H7 (cell line): ENCODE measurements around the gene KLHL25. TPM values are rescaled to one million over a fixed set of nuclear protein-coding genes. Genes with fewer than 3 reads are reported as not detected.
A peak's percentile ranks its signal among the peaks of the same experiment; 100 is the strongest.

Source experiments
- DNase-seq: peaks from one replicate; pipeline ENCODE4 v3.0.0; 2012
- H3K27me3 ChIP-seq: 2 replicates; pipeline ENCODE4 v1.6.0; 2011; ENCODE audit warnings: mild to moderate bottlenecking, low read length; ENCODE audit not compliant: control insufficient read depth, insufficient read depth
- H3K36me3 ChIP-seq: replicated peaks from 2 replicates; pipeline ENCODE4 v1.5.1; 2011; ENCODE audit warnings: low read length; ENCODE audit not compliant: control insufficient read depth, insufficient read depth
- H3K4me3 ChIP-seq: 2 replicates; pipeline ENCODE4 v1.5.1; 2011; ENCODE audit warnings: low read depth, mild to moderate bottlenecking, control low read depth, low read length, moderate library complexity; ENCODE audit not compliant: insufficient read depth
- total RNA-seq: library from RNA; depleted of rRNA; stranded (reverse); fragments of >200 nt; shearing (Covaris generic); gene quantifications from 2 replicates; pipeline ENCODE4 v1.2.3, GENCODE V29; 2014

KLHL25 gene
- total RNA-seq, 1 experiment from 2014 or later, result 20.8 TPM

GRCh38 chr15:85755471-85755870, 39.3 kb downstream of the KLHL25 start:
- DNase-seq, result peak; percentile 40

GRCh38 chr15:85754989-85755388, 39.7 kb downstream of the KLHL25 start:
- Histone ChIP-seq H3K4me3 (no peak overlapping the region), H3K27me3 (no peaks in the 10 kb centered on the region), H3K36me3 (peaks cover 4% of the 10 kb centered on the region)
- peak; percentile 50 for DNase-seq

More at GRCh38 chr15:85755471-85755870, 39.3 kb downstream of the KLHL25 start:
- Histone ChIP-seq H3K27me3 (no peaks in the 10 kb centered on the region), H3K36me3 (peaks cover 4% of the 10 kb centered on the region), H3K4me3 (no peak overlapping the region)

GRCh38 chr15:85753791-85754452, 40.8 kb downstream of the KLHL25 start:
- DNase-seq, result peak; percentile 27
- Histone ChIP-seq H3K36me3 (peaks cover 4% of the 10 kb centered on the region), H3K27me3 (no peaks in the 10 kb centered on the region), H3K4me3 (no peak overlapping the region)

GRCh38 chr15:85753261-85753660, 41.5 kb downstream of the KLHL25 start:
- DNase-seq, result no peak

GRCh38 chr15:85752491-85752961, 42.2 kb downstream of the KLHL25 start:
- DNase-seq, result peak; percentile 51
- Histone ChIP-seq H3K36me3 (peaks cover 4% of the 10 kb centered on the region; the same call in 1 of the 2 replicates), H3K27me3 (no peaks in the 10 kb centered on the region), H3K4me3 (no peak overlapping the region)

More at GRCh38 chr15:85753261-85753660, 41.5 kb downstream of the KLHL25 start:
- H3K36me3 ChIP-seq, result peaks cover 4% of the 10 kb centered on the region
- H3K27me3 ChIP-seq, result no peaks in the 10 kb centered on the region
- H3K4me3 ChIP-seq, result no peak overlapping the region

GRCh38 chr15:85752124-85752475, 42.6 kb downstream of the KLHL25 start:
- no peak overlapping the region for H3K4me3 ChIP-seq
- peaks cover 4% of the 10 kb centered on the region; the same call in 1 of the 2 replicates for H3K36me3 ChIP-seq
- no peak for DNase-seq
- H3K27me3 ChIP-seq, result no peaks in the 10 kb centered on the region

- DNase-seq, result peak; percentile 92
- peaks cover 1% of the 10 kb centered on the region; the same call in 1 of the 2 replicates for H3K36me3 ChIP-seq
- no peak overlapping the region for H3K4me3 ChIP-seq
- H3K27me3 ChIP-seq, result no peaks in the 10 kb centered on the region
Measured at GRCh38 chr15:85751291-85752123, 43.2 kb downstream of the KLHL25 start.

GRCh38 chr15:85750319-85751290, 44.1 kb downstream of the KLHL25 start:
- peak; percentile 55 for DNase-seq
- Histone ChIP-seq H3K27me3 (no peaks in the 10 kb centered on the region), H3K4me3 (no peak overlapping the region), H3K36me3 (peaks cover 2% of the 10 kb centered on the region; the same call in 1 of the 2 replicates)

GRCh38 chr15:85749261-85750151, 45.2 kb downstream of the KLHL25 start:
- peaks cover 7% of the 10 kb centered on the region for H3K36me3 ChIP-seq
- peak; percentile 53 for DNase-seq
- H3K4me3 ChIP-seq, result no peak overlapping the region
- H3K27me3 ChIP-seq, result no peaks in the 10 kb centered on the region

- Histone ChIP-seq H3K27me3 (no peaks in the 10 kb centered on the region), H3K4me3 (no peak overlapping the region), H3K36me3 (peaks cover 8% of the 10 kb centered on the region)
- DNase-seq, result peak; percentile 82
Measured at GRCh38 chr15:85748729-85749128, 46.0 kb downstream of the KLHL25 start.

- H3K36me3 ChIP-seq, result peaks cover 8% of the 10 kb centered on the region
- H3K4me3 ChIP-seq, result no peak overlapping the region
- H3K27me3 ChIP-seq, result no peaks in the 10 kb centered on the region
- DNase-seq, result peak; percentile 29
Measured at GRCh38 chr15:85748176-85748575, 46.5 kb downstream of the KLHL25 start.

- DNase-seq, result no peak
- Histone ChIP-seq H3K27me3 (no peaks in the 10 kb centered on the region), H3K36me3 (peaks cover 8% of the 10 kb centered on the region), H3K4me3 (no peak overlapping the region)
Measured at GRCh38 chr15:85746641-85747040, 48.1 kb downstream of the KLHL25 start.

GRCh38 chr15:85745525-85746150, 49.1 kb downstream of the KLHL25 start:
- Histone ChIP-seq H3K36me3 (peaks cover 8% of the 10 kb centered on the region), H3K4me3 (no peak overlapping the region), H3K27me3 (no peaks in the 10 kb centered on the region)
- peak; percentile 19 for DNase-seq
